Tibial nerve (tissue), 4 donors: Measurements from ENCODE around the gene TBRG4.

Source experiments
- CTCF ChIP-seq, 5 experiments: fragments of 200-600 bp in 3 of 5; fragments of 450-650 bp in 2 of 5; sonication (generic) in 3 of 5; IDR thresholded peaks; one replicate each; pipeline ENCODE4 v1.5.1; 2016 to 2019; ENCODE audit warnings: antibody characterized with exemption in 5 of 5, mild to moderate bottlenecking in 3 of 5, moderate library complexity in 2 of 5
- EP300 ChIP-seq, 2 donors: sonication (generic); formaldehyde crosslinking; IDR thresholded peaks; one replicate each; pipeline ENCODE4 v1.6.1; 2017; ENCODE audit warnings: antibody characterized with exemption in 2 of 2, mild to moderate bottlenecking in 1 of 2
- POLR2A ChIP-seq, 2 donors: fragments of 450-650 bp; IDR thresholded peaks; one replicate each; pipeline ENCODE4 v1.6.1; 2017; ENCODE audit warnings: antibody characterized with exemption in 2 of 2, mild to moderate bottlenecking in 2 of 2, moderate library complexity in 2 of 2

- TF ChIP-seq POLR2A (IDR thresholded peaks at IDR 0.05) (no peak), CTCF (IDR thresholded peaks at IDR 0.05) (no peak), EP300 (IDR thresholded peaks at IDR 0.05) (no peak)
Measured at GRCh38 chr7:45084336-45084735, 27.2 kb downstream of the TBRG4 start.
